Gastroesophageal sphincter (tissue), 4 donors: ENCODE measurements around the gene TGFBR2. TPM values are rescaled to one million over a fixed set of nuclear protein-coding genes. Genes with fewer than 3 reads are reported as not detected.

ENCODE experiments used
- ATAC-seq: fragments of 150-250 bp; one replicate; pipeline ENCODE4 v1.9.1; 2016; ENCODE audit warnings: mild to moderate bottlenecking, moderate library complexity
- H3K27ac ChIP-seq, 4 donors: fragments of 200-600 bp; sonication (generic) in 3 of 4; 1 replicate in 3 of 4; 2 replicates in 1 of 4; pipeline ENCODE4 v1.5.1; 2016 to 2019
- H3K27me3 ChIP-seq: fragments of 200-600 bp; sonication (generic); one replicate; pipeline ENCODE4 v1.5.1; 2019
- H3K36me3 ChIP-seq, 2 donors: fragments of 200-600 bp; sonication (generic); one replicate each; pipeline ENCODE4 v1.5.1; 2019; ENCODE audit warnings: control low read depth in 1 of 2
- H3K4me1 ChIP-seq, 3 donors: fragments of 200-600 bp; sonication (generic); 1 replicate in 2 of 3; 2 replicates in 1 of 3; pipeline ENCODE4 v1.5.1; 2016 to 2019; ENCODE audit warnings: control low read depth in 2 of 3
- H3K4me3 ChIP-seq, 2 donors: fragments of 200-600 bp; sonication (generic); one replicate each; pipeline ENCODE4 v1.5.1; 2019; ENCODE audit warnings: mild to moderate bottlenecking in 1 of 2, moderate library complexity in 1 of 2
- H3K9me3 ChIP-seq, 3 donors: fragments of 200-600 bp; sonication (generic); one replicate each; pipeline ENCODE4 v1.5.1; 2017 to 2019; ENCODE audit warnings: control low read depth in 2 of 3
- CTCF ChIP-seq, 4 experiments: fragments of 200-600 bp in 2 of 4; fragments of 450-650 bp in 2 of 4; sonication (generic) in 1 of 4; IDR thresholded peaks; one replicate each; pipeline ENCODE4 v1.5.1; 2017 to 2019; ENCODE audit warnings: antibody characterized with exemption in 4 of 4, mild to moderate bottlenecking in 2 of 4, moderate library complexity in 2 of 4
- EP300 ChIP-seq: sonication (generic); formaldehyde crosslinking; IDR thresholded peaks from one replicate; pipeline ENCODE4 v1.6.1; 2017; ENCODE audit warnings: antibody characterized with exemption, mild to moderate bottlenecking
- POLR2A ChIP-seq, 2 donors: fragments of 450-650 bp; IDR thresholded peaks; one replicate each; pipeline ENCODE4 v1.6.1; 2017; ENCODE audit warnings: antibody characterized with exemption in 2 of 2, mild to moderate bottlenecking in 2 of 2, moderate library complexity in 1 of 2
- POLR2AphosphoS5 ChIP-seq: sonication (generic); formaldehyde crosslinking; IDR thresholded peaks from one replicate; pipeline ENCODE4 v1.6.1; 2017; ENCODE audit warnings: antibody characterized with exemption
- WGBS, 2 donors: methylation state at CpG; one replicate each; pipeline ENCODE4 v1.1.5; 2018; ENCODE audit warnings: low coverage in 1 of 2; 5-methylcytosine and 5-hydroxymethylcytosine counted together
- total RNA-seq, 4 donors: library from RNA; depleted of rRNA; stranded (reverse); fragments of >200 nt; gene quantifications; one replicate each; pipeline ENCODE4 v1.1.0, GENCODE V29; 2016

The TGFBR2 gene
- total RNA-seq, 4 donors from 2014 or later: 174 to 297 (median 231) TPM

- H3K4me1 ChIP-seq: peaks cover 0 to 5% (median 0%) of the 10 kb centered on the region in 3 donors
- no peaks in the 10 kb centered on the region for H3K27me3 ChIP-seq
- H3K4me3 ChIP-seq: no peak overlapping the region
- ATAC-seq: no peak
- TF ChIP-seq CTCF (IDR thresholded peaks at IDR 0.05): no peak
- no peak for TF ChIP-seq POLR2A (IDR thresholded peaks at IDR 0.05)
- TF ChIP-seq POLR2AphosphoS5: no peak
- no peak for TF ChIP-seq EP300
- 38 to 50% methylated on average over 4 of the region's 4 CpGs for WGBS, 2 donors
- H3K9me3 ChIP-seq: no peaks in the 10 kb centered on the region
- no peaks in the 10 kb centered on the region for H3K36me3 ChIP-seq
- no peak overlapping the region for H3K27ac ChIP-seq
Measured at GRCh38 chr3:30576946-30577345, 29.5 kb upstream of the TGFBR2 start.

GRCh38 chr3:30577788-30578187, 28.6 kb upstream of the TGFBR2 start:
- TF ChIP-seq EP300 (no peak), CTCF (IDR thresholded peaks at IDR 0.05) (no peak), POLR2A (IDR thresholded peaks at IDR 0.05) (no peak), POLR2AphosphoS5 (no peak)
- peaks cover 0 to 5% (median 0%) of the 10 kb centered on the region in 3 donors for H3K4me1 ChIP-seq
- no peak overlapping the region for H3K4me3 ChIP-seq
- no peaks in the 10 kb centered on the region for H3K9me3 ChIP-seq
- H3K27ac ChIP-seq: no peak overlapping the region
- ATAC-seq: no peak
- no peaks in the 10 kb centered on the region for H3K27me3 ChIP-seq
- no peaks in the 10 kb centered on the region for H3K36me3 ChIP-seq

- Histone ChIP-seq H3K9me3 (no peaks in the 10 kb centered on the region), H3K27me3 (no peaks in the 10 kb centered on the region), H3K4me3 (no peak overlapping the region), H3K4me1 (peaks cover 0 to 5% (median 0%) of the 10 kb centered on the region in 3 donors), H3K27ac (no peak overlapping the region), H3K36me3 (no peaks in the 10 kb centered on the region)
- peak; percentile 57 for ATAC-seq
- 89 to 100% methylated on average over 1 to 4 of the region's 4 CpGs for WGBS, 2 donors
- TF ChIP-seq POLR2A (IDR thresholded peaks at IDR 0.05) (no peak), CTCF (IDR thresholded peaks at IDR 0.05) (no peak), EP300 (no peak), POLR2AphosphoS5 (no peak)
Measured at GRCh38 chr3:30578479-30578878, 27.9 kb upstream of the TGFBR2 start.

- H3K36me3 ChIP-seq: no peaks in the 10 kb centered on the region
- WGBS, 2 donors: 82 to 93% methylated on average over 4 of the region's 4 CpGs
- H3K4me1 ChIP-seq: peaks cover 0 to 5% (median 0%) of the 10 kb centered on the region in 3 donors
- H3K27me3 ChIP-seq: no peaks in the 10 kb centered on the region
- no peaks in the 10 kb centered on the region for H3K9me3 ChIP-seq
- TF ChIP-seq POLR2A (IDR thresholded peaks at IDR 0.05) (no peak), POLR2AphosphoS5 (no peak), EP300 (no peak)
- no peak overlapping the region for H3K27ac ChIP-seq
- no peak for ATAC-seq
- no peak overlapping the region for H3K4me3 ChIP-seq
Measured at GRCh38 chr3:30578986-30579579, 27.3 kb upstream of the TGFBR2 start.

GRCh38 chr3:30581067-30581585, 25.3 kb upstream of the TGFBR2 start:
- ATAC-seq: no peak
- Histone ChIP-seq H3K36me3 (no peaks in the 10 kb centered on the region), H3K4me1 (peaks cover 0 to 5% (median 0%) of the 10 kb centered on the region in 3 donors), H3K9me3 (no peaks in the 10 kb centered on the region), H3K27me3 (no peaks in the 10 kb centered on the region), H3K27ac (no peak overlapping the region), H3K4me3 (no peak overlapping the region)
- 89 to 100% methylated on average over 2 to 5 of the region's 15 CpGs for WGBS, 2 donors
- TF ChIP-seq CTCF (IDR thresholded peaks at IDR 0.05): no peak
- TF ChIP-seq POLR2A (IDR thresholded peaks at IDR 0.05): no peak
- no peak for TF ChIP-seq POLR2AphosphoS5
- no peak for TF ChIP-seq EP300
